Measurements from ENCODE around the gene COA1. TPM values are rescaled to one million over a fixed set of nuclear protein-coding genes. Genes with fewer than 3 reads are reported as not detected.

COA1 gene
- total RNA-seq, 4 donors from 2014 or later, result 31.8 to 53.2 (median 39.8) TPM

GRCh38 chr7:43589728-43590127, 139.6 kb downstream of the COA1 start:
- Histone ChIP-seq H3K27me3 (no peaks in the 10 kb centered on the region), H3K4me3 (no peak overlapping the region), H3K27ac (peak overlapping the region; percentile 54 to 74 (median 64)), H3K4me1 (peaks cover 11 to 78% (median 62%) of the 10 kb centered on the region in 4 donors), H3K36me3 (no peaks in the 10 kb centered on the region), H3K9me3 (no peaks in the 10 kb centered on the region)
- intact Hi-C loops (cut with DNase I; ENCODE audit: low total_unique reads) (loop anchor here (5.0 kb wide), 1 partner anchor 818 kb away; no protein-coding TSS in a partner anchor), in situ Hi-C loops (cut with MboI; ENCODE audit: low pct_ligation_motif_present in 1 of 4, low pct_unique_long_range_greater_than_20kb in 1 of 4, low sequenced_read_pairs in 3 of 4) (loop anchor here in 3 of 4 donors (10.0 to 25.0 kb wide), 3 partner anchors 105 to 248 kb away; no protein-coding TSS in a partner anchor)
- TF ChIP-seq EP300 (IDR thresholded peaks at IDR 0.05; ENCODE audit: low read depth) (no peak), POLR2AphosphoS5 (IDR thresholded peaks at IDR 0.05) (no peak), POLR2A (IDR thresholded peaks at IDR 0.05) (no peak)
- TF ChIP-seq, protein P1, sequence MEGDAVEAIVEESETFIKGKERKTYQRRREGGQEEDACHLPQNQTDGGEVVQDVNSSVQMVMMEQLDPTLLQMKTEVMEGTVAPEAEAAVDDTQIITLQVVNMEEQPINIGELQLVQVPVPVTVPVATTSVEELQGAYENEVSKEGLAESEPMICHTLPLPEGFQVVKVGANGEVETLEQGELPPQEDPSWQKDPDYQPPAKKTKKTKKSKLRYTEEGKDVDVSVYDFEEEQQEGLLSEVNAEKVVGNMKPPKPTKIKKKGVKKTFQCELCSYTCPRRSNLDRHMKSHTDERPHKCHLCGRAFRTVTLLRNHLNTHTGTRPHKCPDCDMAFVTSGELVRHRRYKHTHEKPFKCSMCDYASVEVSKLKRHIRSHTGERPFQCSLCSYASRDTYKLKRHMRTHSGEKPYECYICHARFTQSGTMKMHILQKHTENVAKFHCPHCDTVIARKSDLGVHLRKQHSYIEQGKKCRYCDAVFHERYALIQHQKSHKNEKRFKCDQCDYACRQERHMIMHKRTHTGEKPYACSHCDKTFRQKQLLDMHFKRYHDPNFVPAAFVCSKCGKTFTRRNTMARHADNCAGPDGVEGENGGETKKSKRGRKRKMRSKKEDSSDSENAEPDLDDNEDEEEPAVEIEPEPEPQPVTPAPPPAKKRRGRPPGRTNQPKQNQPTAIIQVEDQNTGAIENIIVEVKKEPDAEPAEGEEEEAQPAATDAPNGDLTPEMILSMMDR (IDR thresholded peaks at IDR 0.05), result no peak
- no peak for DNase-seq
- WGBS, 2 donors (ENCODE audit: low coverage in 1 of 2), result 73 to 80% methylated on average over 2 to 3 of the region's 3 CpGs

Other genes starting within 250 kb of the COA1 start
- 10 to 100 TPM in 3 of 4 donors, 1 to 10 TPM in 1; 6.0 to 35.7 (median 26.4) TPM for gene STK17A, start 146.4 kb downstream of the COA1 start, total RNA-seq
- 100 to 1,000 TPM in 1 of 4 donors, 10 to 100 TPM in 2, 1 to 10 TPM in 1; 1.5 to 119 (median 15.9) TPM for gene BLVRA, start 29.2 kb upstream of the COA1 start, total RNA-seq
- 100 to 1,000 TPM in 1 of 4 donors, 10 to 100 TPM in 3; 22.8 to 110 (median 73.4) TPM for gene MRPS24, start 140.0 kb upstream of the COA1 start, total RNA-seq
- 10 to 100 TPM; 54.5 to 84.2 (median 58.2) TPM for gene URGCP, start 177.1 kb upstream of the COA1 start, total RNA-seq
- 10 to 100 TPM; 13.3 to 55.7 (median 15.5) TPM for gene UBE2D4, start 196.9 kb upstream of the COA1 start, total RNA-seq